ENCODE measurements around the gene PAQR5.

DNA sequence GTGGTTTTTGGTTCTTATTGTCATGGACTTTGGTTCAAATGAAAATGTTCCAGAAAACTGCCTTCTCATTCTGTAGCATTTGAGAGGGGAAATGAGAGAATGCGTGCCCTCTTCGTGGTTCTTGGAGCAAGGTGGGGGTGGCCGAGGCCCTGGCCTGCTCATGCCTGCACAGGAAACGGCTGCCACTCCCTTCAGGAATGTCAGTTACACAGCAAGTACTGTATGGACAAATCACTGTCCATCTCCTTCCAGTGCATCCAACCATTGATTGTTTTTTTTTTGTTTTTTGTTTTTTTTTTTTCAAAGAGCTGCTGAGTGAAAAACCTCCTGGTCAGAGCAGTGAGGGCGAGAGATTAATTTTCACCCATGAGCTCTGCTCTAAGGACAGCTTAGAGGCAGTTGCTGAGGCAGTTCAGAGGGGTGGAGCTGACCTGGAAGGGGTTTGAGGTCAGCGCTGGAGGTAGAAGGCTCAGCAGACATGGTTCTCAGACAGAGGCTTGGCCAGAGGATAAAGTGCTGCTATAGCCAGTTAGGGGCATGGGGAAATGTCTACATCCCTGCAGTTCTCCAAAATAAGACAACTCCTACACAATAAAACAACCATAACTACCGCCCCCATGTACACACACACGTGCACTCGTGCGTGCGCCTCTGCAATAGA, 95.2 kb downstream of the PAQR5 start:
- TF ChIP-seq, protein P1, sequence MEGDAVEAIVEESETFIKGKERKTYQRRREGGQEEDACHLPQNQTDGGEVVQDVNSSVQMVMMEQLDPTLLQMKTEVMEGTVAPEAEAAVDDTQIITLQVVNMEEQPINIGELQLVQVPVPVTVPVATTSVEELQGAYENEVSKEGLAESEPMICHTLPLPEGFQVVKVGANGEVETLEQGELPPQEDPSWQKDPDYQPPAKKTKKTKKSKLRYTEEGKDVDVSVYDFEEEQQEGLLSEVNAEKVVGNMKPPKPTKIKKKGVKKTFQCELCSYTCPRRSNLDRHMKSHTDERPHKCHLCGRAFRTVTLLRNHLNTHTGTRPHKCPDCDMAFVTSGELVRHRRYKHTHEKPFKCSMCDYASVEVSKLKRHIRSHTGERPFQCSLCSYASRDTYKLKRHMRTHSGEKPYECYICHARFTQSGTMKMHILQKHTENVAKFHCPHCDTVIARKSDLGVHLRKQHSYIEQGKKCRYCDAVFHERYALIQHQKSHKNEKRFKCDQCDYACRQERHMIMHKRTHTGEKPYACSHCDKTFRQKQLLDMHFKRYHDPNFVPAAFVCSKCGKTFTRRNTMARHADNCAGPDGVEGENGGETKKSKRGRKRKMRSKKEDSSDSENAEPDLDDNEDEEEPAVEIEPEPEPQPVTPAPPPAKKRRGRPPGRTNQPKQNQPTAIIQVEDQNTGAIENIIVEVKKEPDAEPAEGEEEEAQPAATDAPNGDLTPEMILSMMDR (IDR thresholded peaks at IDR 0.05; ENCODE audit: low read depth, low read length, missing input control) = no peak
- TF ChIP-seq TAF1 (conservative IDR thresholded peaks at IDR 0.05) (no peak), RAD21 (IDR thresholded peaks at IDR 0.05) (no peak), EGR1 (IDR thresholded peaks at IDR 0.05; ENCODE audit: low read depth in 2 of 2) (no peak), YY1 (IDR thresholded peaks at IDR 0.05) (no peak), JUND (IDR thresholded peaks at IDR 0.05) (no peak)
- TF ChIP-seq, protein P2, sequence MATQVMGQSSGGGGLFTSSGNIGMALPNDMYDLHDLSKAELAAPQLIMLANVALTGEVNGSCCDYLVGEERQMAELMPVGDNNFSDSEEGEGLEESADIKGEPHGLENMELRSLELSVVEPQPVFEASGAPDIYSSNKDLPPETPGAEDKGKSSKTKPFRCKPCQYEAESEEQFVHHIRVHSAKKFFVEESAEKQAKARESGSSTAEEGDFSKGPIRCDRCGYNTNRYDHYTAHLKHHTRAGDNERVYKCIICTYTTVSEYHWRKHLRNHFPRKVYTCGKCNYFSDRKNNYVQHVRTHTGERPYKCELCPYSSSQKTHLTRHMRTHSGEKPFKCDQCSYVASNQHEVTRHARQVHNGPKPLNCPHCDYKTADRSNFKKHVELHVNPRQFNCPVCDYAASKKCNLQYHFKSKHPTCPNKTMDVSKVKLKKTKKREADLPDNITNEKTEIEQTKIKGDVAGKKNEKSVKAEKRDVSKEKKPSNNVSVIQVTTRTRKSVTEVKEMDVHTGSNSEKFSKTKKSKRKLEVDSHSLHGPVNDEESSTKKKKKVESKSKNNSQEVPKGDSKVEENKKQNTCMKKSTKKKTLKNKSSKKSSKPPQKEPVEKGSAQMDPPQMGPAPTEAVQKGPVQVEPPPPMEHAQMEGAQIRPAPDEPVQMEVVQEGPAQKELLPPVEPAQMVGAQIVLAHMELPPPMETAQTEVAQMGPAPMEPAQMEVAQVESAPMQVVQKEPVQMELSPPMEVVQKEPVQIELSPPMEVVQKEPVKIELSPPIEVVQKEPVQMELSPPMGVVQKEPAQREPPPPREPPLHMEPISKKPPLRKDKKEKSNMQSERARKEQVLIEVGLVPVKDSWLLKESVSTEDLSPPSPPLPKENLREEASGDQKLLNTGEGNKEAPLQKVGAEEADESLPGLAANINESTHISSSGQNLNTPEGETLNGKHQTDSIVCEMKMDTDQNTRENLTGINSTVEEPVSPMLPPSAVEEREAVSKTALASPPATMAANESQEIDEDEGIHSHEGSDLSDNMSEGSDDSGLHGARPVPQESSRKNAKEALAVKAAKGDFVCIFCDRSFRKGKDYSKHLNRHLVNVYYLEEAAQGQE (IDR thresholded peaks at IDR 0.05) = no peak
- TF ChIP-seq, protein P3, sequence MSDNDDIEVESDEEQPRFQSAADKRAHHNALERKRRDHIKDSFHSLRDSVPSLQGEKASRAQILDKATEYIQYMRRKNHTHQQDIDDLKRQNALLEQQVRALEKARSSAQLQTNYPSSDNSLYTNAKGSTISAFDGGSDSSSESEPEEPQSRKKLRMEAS (IDR thresholded peaks at IDR 0.05) = no peak

Measured in liver (tissue), 3 donors.